WTC11 (cell line): ENCODE results near the gene CCDC178. TPM values are rescaled to one million over a fixed set of nuclear protein-coding genes. Genes with fewer than 3 reads are reported as not detected.

Source experiments
- ATAC-seq: fragments of 200-7000 bp; cut with Tn5 transposase; 2 replicates; pipeline ENCODE4 v1.10.0; 2021; ENCODE audit warnings: mild to moderate bottlenecking, moderate library complexity
- CTCF ChIA-PET: fragments of 300-600 bp; sonication (Branson Sonifier 250); formaldehyde crosslinking; loops from one replicate; lab custom pipeline; 2021; ENCODE audit warnings: antibody characterized with exemption; lab: Charles Lee
- POLR2A ChIA-PET: fragments of 350-600 bp; sonication (Branson Sonifier 250); formaldehyde crosslinking; loops from one replicate; lab custom pipeline; 2021; ENCODE audit warnings: antibody characterized with exemption; lab: Charles Lee
- DNase-seq: peaks from one replicate; pipeline ENCODE4 v3.0.0; 2021; ENCODE audit warnings: low spot score
- H3K27ac Mint-ChIP-seq: 2 replicates; pipeline ENCODE4 v1.8.0; 2021; ENCODE audit warnings: mixed read lengths
- H3K27me3 Mint-ChIP-seq: 2 replicates; pipeline ENCODE4 v1.8.0; 2021; ENCODE audit warnings: low read depth, mild to moderate bottlenecking, moderate library complexity, mixed read lengths
- H3K36me3 Mint-ChIP-seq: 2 replicates; pipeline ENCODE4 v1.8.0; 2021; ENCODE audit warnings: mixed read lengths
- H3K4me1 Mint-ChIP-seq: 2 replicates; pipeline ENCODE4 v1.8.0; 2022; ENCODE audit warnings: mixed read lengths
- H3K4me3 Mint-ChIP-seq: 2 replicates; pipeline ENCODE4 v1.8.0; 2021; ENCODE audit warnings: mild to moderate bottlenecking, moderate library complexity, mixed read lengths
- H3K9me3 Mint-ChIP-seq: 2 replicates; pipeline ENCODE4 v1.8.0; 2021; ENCODE audit warnings: mixed read lengths
- CBFB ChIP-seq: sonication (generic); formaldehyde crosslinking; IDR thresholded peaks from 2 replicates; pipeline ENCODE4 v1.8.1; 2022; ENCODE audit warnings: mild to moderate bottlenecking, low read depth, missing genetic modification reagents
- CREB1 ChIP-seq: sonication (generic); formaldehyde crosslinking; IDR thresholded peaks from 2 replicates; pipeline ENCODE4 v1.8.0; 2023; ENCODE audit warnings: mild to moderate bottlenecking, missing genetic modification reagents
- CREM ChIP-seq: sonication (generic); formaldehyde crosslinking; IDR thresholded peaks from 2 replicates; pipeline ENCODE4 v1.8.1; 2022; ENCODE audit warnings: mild to moderate bottlenecking, missing genetic modification reagents, moderate library complexity
- FOXJ3 ChIP-seq: sonication (generic); formaldehyde crosslinking; IDR thresholded peaks from 2 replicates; pipeline ENCODE4 v1.9.0; 2021; ENCODE audit warnings: missing genetic modification reagents, mild to moderate bottlenecking, borderline replicate concordance
- FOXK1 ChIP-seq: sonication (generic); formaldehyde crosslinking; IDR thresholded peaks from 2 replicates; pipeline ENCODE4 v1.8.0; 2022; ENCODE audit warnings: mild to moderate bottlenecking, moderate library complexity, missing genetic modification reagents
- GABPB1 ChIP-seq: sonication (generic); formaldehyde crosslinking; IDR thresholded peaks from 2 replicates; pipeline ENCODE4 v1.8.1; 2023; ENCODE audit warnings: mild to moderate bottlenecking, missing genetic modification reagents
- JAZF1 ChIP-seq: fragments of 250-450 bp; sonication (Bioruptor Pico); IDR thresholded peaks from 2 replicates; pipeline ENCODE4 v1.9.0; 2021; ENCODE audit warnings: moderate library complexity, mild to moderate bottlenecking, inconsistent platforms
- JUN ChIP-seq: sonication (generic); formaldehyde crosslinking; IDR thresholded peaks from 2 replicates; pipeline ENCODE4 v1.8.0; 2023; ENCODE audit warnings: mild to moderate bottlenecking, missing genetic modification reagents
- MXD4 ChIP-seq: fragments of 250-450 bp; sonication (Bioruptor Pico); IDR thresholded peaks from 2 replicates; pipeline ENCODE4 v1.8.0; 2021; ENCODE audit warnings: mild to moderate bottlenecking, moderate library complexity, borderline replicate concordance
- NFATC4 ChIP-seq: fragments of 250-450 bp; sonication (Bioruptor Pico); IDR thresholded peaks from 2 replicates; pipeline ENCODE4 v1.9.0; 2021; ENCODE audit warnings: mild to moderate bottlenecking
- NR1H2 ChIP-seq: sonication (generic); formaldehyde crosslinking; IDR thresholded peaks from 2 replicates; pipeline ENCODE4 v1.9.0; 2021; ENCODE audit warnings: mild to moderate bottlenecking, moderate library complexity, missing genetic modification reagents
- NR3C1 ChIP-seq: sonication (generic); formaldehyde crosslinking; conservative IDR thresholded peaks from 2 replicates; pipeline ENCODE4 v1.8.1; 2023; ENCODE audit warnings: low read depth, mild to moderate bottlenecking, missing genetic modification reagents
- RORB ChIP-seq: fragments of 250-450 bp; sonication (Bioruptor Pico); IDR thresholded peaks from 2 replicates; pipeline ENCODE4 v1.9.0; 2021; ENCODE audit warnings: mild to moderate bottlenecking
- SMAD4 ChIP-seq: sonication (generic); formaldehyde crosslinking; IDR thresholded peaks from 2 replicates; pipeline ENCODE4 v1.8.0; 2022; ENCODE audit warnings: mild to moderate bottlenecking, missing genetic modification reagents
- TP53 ChIP-seq: sonication (generic); formaldehyde crosslinking; IDR thresholded peaks from 2 replicates; pipeline ENCODE4 v1.8.1; 2023; ENCODE audit warnings: mild to moderate bottlenecking, missing genetic modification reagents
- ZNF263 ChIP-seq: sonication (generic); formaldehyde crosslinking; IDR thresholded peaks from 2 replicates; pipeline ENCODE4 v1.8.1; 2022; ENCODE audit warnings: low read depth, mild to moderate bottlenecking, moderate library complexity, missing genetic modification reagents
- ZNF317 ChIP-seq: sonication (generic); formaldehyde crosslinking; IDR thresholded peaks from 2 replicates; pipeline ENCODE4 v1.8.1; 2023; ENCODE audit warnings: low read depth, mild to moderate bottlenecking, moderate library complexity, missing genetic modification reagents, borderline replicate concordance
- ZNF396 ChIP-seq: fragments of 250-450 bp; sonication (Bioruptor Pico); IDR thresholded peaks from 2 replicates; pipeline ENCODE4 v1.8.0; 2021; ENCODE audit warnings: mild to moderate bottlenecking, moderate library complexity, borderline replicate concordance
- ZNF416 ChIP-seq: fragments of 250-450 bp; sonication (Bioruptor Pico); IDR thresholded peaks from 2 replicates; pipeline ENCODE4 v1.9.0; 2021; ENCODE audit warnings: mild to moderate bottlenecking, inconsistent platforms
- ZNF423 ChIP-seq: fragments of 250-450 bp; sonication (Bioruptor Pico); IDR thresholded peaks from 2 replicates; pipeline ENCODE4 v2.1.2; 2022; ENCODE audit warnings: mild to moderate bottlenecking, moderate library complexity
- total RNA-seq: library from RNA; stranded (reverse); gene quantifications from 3 replicates; pipeline ENCODE4 v1.2.3, GENCODE V29; 2021
- TF ChIP-seq, protein P1 (sequence below): sonication (generic); formaldehyde crosslinking; IDR thresholded peaks from 2 replicates; pipeline ENCODE4 v1.8.1; 2022; ENCODE audit warnings: low read depth, missing genetic modification reagents, borderline replicate concordance
- TF ChIP-seq, protein P2 (sequence below): fragments of 250-450 bp; sonication (Bioruptor Pico); IDR thresholded peaks from 2 replicates; pipeline ENCODE4 v1.8.0; 2021; ENCODE audit warnings: mild to moderate bottlenecking
- TF ChIP-seq, protein P3 (sequence below): sonication (generic); formaldehyde crosslinking; IDR thresholded peaks from 2 replicates; pipeline ENCODE4 v1.8.1; 2023; ENCODE audit warnings: mild to moderate bottlenecking, missing genetic modification reagents, moderate library complexity
- TF ChIP-seq, protein P4 (sequence below): sonication (generic); formaldehyde crosslinking; IDR thresholded peaks from 2 replicates; pipeline ENCODE4 v1.8.1; 2023; ENCODE audit warnings: mild to moderate bottlenecking, missing genetic modification reagents, moderate library complexity
- TF ChIP-seq, protein P5 (sequence below): sonication (generic); formaldehyde crosslinking; IDR thresholded peaks from 2 replicates; pipeline ENCODE4 v1.8.1; 2022; ENCODE audit warnings: mild to moderate bottlenecking, missing genetic modification reagents, moderate library complexity, borderline replicate concordance
- TF ChIP-seq, protein P6 (sequence below): sonication (generic); formaldehyde crosslinking; IDR thresholded peaks from 2 replicates; pipeline ENCODE4 v1.8.1; 2022; ENCODE audit warnings: missing genetic modification reagents, borderline replicate concordance

The CCDC178 gene
- total RNA-seq, 1 experiment from 2014 or later, result 0.20 TPM

DNA sequence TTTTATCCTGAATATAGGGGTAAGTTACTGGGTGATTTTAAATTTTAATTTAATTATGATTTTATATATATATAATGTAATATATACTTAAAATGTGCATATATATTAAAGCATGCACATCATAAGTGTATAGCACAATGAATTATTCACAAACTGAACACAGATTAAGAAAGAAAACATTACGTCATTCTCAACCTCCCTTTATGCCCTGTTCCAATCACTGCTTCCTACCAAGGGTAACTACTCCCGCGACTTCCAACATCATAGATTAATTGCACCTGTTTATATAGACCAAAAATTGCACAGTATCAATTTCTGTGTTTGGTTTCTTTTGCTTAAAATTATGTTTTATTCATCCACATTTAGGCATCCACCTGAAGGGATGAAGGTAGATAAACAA, 366.4 kb downstream of the CCDC178 start:
- Mint-ChIP-seq H3K27ac (no peak overlapping the region), H3K4me3 (no peak overlapping the region), H3K27me3 (no peaks in the 10 kb centered on the region), H3K4me1 (no peaks in the 10 kb centered on the region), H3K9me3 (peaks cover 7% of the 10 kb centered on the region; the same call in 1 of the 2 replicates), H3K36me3 (no peaks in the 10 kb centered on the region)
- POLR2A ChIA-PET, result no interaction called here
- CTCF ChIA-PET, result no interaction called here
- DNase-seq (no peak), ATAC-seq (no peak)
- no peak for TF ChIP-seq CBFB (CRISPR knock-in tag)
- TF ChIP-seq, protein P1, sequence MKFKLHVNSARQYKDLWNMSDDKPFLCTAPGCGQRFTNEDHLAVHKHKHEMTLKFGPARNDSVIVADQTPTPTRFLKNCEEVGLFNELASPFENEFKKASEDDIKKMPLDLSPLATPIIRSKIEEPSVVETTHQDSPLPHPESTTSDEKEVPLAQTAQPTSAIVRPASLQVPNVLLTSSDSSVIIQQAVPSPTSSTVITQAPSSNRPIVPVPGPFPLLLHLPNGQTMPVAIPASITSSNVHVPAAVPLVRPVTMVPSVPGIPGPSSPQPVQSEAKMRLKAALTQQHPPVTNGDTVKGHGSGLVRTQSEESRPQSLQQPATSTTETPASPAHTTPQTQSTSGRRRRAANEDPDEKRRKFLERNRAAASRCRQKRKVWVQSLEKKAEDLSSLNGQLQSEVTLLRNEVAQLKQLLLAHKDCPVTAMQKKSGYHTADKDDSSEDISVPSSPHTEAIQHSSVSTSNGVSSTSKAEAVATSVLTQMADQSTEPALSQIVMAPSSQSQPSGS (CRISPR knock-in tag), result no peak
- TF ChIP-seq ZNF423 (CRISPR knock-in tag), result no peak
- TF ChIP-seq JAZF1 (CRISPR knock-in tag), result no peak
- TF ChIP-seq, protein P2, sequence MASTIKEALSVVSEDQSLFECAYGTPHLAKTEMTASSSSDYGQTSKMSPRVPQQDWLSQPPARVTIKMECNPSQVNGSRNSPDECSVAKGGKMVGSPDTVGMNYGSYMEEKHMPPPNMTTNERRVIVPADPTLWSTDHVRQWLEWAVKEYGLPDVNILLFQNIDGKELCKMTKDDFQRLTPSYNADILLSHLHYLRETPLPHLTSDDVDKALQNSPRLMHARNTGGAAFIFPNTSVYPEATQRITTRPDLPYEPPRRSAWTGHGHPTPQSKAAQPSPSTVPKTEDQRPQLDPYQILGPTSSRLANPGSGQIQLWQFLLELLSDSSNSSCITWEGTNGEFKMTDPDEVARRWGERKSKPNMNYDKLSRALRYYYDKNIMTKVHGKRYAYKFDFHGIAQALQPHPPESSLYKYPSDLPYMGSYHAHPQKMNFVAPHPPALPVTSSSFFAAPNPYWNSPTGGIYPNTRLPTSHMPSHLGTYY (CRISPR knock-in tag), result no peak
- TF ChIP-seq NFATC4 (CRISPR knock-in tag), result no peak
- no peak for TF ChIP-seq JUN
- no peak for TF ChIP-seq ZNF263
- TF ChIP-seq CREM (CRISPR knock-in tag), result no peak
- no peak for TF ChIP-seq FOXJ3 (CRISPR knock-in tag)
- TF ChIP-seq, protein P3, sequence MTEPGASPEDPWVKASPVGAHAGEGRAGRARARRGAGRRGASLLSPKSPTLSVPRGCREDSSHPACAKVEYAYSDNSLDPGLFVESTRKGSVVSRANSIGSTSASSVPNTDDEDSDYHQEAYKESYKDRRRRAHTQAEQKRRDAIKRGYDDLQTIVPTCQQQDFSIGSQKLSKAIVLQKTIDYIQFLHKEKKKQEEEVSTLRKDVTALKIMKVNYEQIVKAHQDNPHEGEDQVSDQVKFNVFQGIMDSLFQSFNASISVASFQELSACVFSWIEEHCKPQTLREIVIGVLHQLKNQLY (CRISPR knock-in tag), result no peak

DNA sequence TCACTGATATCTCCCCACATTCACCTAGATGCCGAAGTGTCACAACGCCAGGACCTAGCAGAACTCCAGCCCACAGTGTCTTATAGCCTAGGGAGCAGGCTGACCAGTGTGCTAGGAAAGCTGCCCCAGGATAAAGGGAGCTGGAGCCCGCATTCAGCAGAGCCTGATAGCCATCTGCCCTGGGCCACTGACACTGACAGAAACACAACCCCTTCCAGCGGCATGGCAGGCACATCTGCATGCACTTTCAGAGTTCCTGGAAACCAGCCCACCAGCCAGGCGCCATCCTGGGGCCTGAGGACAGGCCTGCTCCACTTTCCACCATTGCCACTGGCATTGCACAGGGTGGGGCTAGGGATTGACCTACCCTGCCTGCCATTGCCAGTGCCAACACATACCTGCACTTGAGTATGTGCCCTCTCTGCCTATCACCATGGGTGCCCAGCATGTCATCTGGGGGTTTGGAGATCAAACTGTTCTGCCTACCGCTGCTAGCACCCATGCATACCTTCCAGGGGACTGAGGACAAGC, 377.6 kb downstream of the CCDC178 start:
- Mint-ChIP-seq H3K9me3 (no peaks in the 10 kb centered on the region), H3K27me3 (no peaks in the 10 kb centered on the region), H3K4me1 (no peaks in the 10 kb centered on the region), H3K27ac (no peak overlapping the region), H3K36me3 (no peaks in the 10 kb centered on the region)
- no peak for DNase-seq
- ChIA-PET POLR2A (no interaction called here), CTCF (no interaction called here)
- no peak for TF ChIP-seq CBFB (CRISPR knock-in tag)
- no peak for TF ChIP-seq MXD4
- TF ChIP-seq ZNF317 (CRISPR knock-in tag), result no peak
- no peak for TF ChIP-seq NR3C1 (CRISPR knock-in tag)
- TF ChIP-seq, all 79 proteins: peak for 0
- no peak overlapping the region for H3K4me3 Mint-ChIP-seq
- ATAC-seq, result no peak

DNA sequence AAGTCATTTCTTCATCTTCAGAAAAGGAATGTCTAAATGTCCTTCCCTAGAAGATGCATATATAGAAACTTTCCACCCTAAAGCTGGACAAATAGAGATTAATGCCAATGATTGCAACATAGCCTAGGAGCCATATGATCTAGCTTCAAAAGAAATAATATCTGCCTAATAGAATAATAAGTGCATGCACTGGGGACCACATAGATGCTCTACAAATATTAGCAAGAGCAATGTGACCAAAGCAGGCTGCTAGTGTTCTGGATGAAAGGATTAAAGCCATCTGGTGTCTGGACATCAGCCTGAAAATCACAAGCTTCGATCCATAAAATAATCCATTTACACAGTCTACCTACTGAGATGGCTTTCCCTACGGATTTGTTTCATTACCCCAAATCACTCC, 387.6 kb downstream of the CCDC178 start:
- no peaks in the 10 kb centered on the region for H3K36me3 Mint-ChIP-seq
- no peaks in the 10 kb centered on the region for H3K4me1 Mint-ChIP-seq
- no peak overlapping the region for H3K4me3 Mint-ChIP-seq
- DNase-seq, result no peak
- CTCF ChIA-PET, result no interaction called here
- no peaks in the 10 kb centered on the region for H3K9me3 Mint-ChIP-seq
- H3K27ac Mint-ChIP-seq, result no peak overlapping the region
- H3K27me3 Mint-ChIP-seq, result no peaks in the 10 kb centered on the region
- ATAC-seq, result no peak
- POLR2A ChIA-PET, result no interaction called here
- TF ChIP-seq CREB1, result no peak
- TF ChIP-seq, protein P4, sequence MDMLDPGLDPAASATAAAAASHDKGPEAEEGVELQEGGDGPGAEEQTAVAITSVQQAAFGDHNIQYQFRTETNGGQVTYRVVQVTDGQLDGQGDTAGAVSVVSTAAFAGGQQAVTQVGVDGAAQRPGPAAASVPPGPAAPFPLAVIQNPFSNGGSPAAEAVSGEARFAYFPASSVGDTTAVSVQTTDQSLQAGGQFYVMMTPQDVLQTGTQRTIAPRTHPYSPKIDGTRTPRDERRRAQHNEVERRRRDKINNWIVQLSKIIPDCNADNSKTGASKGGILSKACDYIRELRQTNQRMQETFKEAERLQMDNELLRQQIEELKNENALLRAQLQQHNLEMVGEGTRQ (CRISPR knock-in tag), result no peak
- TF ChIP-seq FOXK1 (CRISPR knock-in tag), result no peak
- TF ChIP-seq SMAD4 (CRISPR knock-in tag), result no peak
- no peak for TF ChIP-seq ZNF423 (CRISPR knock-in tag)
- no peak for TF ChIP-seq ZNF416 (CRISPR knock-in tag)
- no peak for TF ChIP-seq JAZF1 (CRISPR knock-in tag)
- TF ChIP-seq NR1H2 (CRISPR knock-in tag), result no peak
- TF ChIP-seq, protein P5, sequence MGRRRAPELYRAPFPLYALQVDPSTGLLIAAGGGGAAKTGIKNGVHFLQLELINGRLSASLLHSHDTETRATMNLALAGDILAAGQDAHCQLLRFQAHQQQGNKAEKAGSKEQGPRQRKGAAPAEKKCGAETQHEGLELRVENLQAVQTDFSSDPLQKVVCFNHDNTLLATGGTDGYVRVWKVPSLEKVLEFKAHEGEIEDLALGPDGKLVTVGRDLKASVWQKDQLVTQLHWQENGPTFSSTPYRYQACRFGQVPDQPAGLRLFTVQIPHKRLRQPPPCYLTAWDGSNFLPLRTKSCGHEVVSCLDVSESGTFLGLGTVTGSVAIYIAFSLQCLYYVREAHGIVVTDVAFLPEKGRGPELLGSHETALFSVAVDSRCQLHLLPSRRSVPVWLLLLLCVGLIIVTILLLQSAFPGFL (CRISPR knock-in tag), result no peak
- TF ChIP-seq, protein P3 (CRISPR knock-in tag), result no peak
- no peak for TF ChIP-seq RORB (CRISPR knock-in tag)
- no peak for TF ChIP-seq GABPB1
- TF ChIP-seq ZNF396 (CRISPR knock-in tag), result no peak
- TF ChIP-seq, protein P6, sequence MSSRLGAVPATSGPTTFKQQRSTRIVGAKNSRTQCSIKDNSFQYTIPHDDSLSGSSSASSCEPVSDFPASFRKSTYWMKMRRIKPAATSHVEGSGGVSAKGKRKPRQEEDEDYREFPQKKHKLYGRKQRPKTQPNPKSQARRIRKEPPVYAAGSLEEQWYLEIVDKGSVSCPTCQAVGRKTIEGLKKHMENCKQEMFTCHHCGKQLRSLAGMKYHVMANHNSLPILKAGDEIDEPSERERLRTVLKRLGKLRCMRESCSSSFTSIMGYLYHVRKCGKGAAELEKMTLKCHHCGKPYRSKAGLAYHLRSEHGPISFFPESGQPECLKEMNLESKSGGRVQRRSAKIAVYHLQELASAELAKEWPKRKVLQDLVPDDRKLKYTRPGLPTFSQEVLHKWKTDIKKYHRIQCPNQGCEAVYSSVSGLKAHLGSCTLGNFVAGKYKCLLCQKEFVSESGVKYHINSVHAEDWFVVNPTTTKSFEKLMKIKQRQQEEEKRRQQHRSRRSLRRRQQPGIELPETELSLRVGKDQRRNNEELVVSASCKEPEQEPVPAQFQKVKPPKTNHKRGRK (CRISPR knock-in tag), result no peak
- TF ChIP-seq TP53 (CRISPR knock-in tag), result no peak
